ENCODE measurements around the gene ATF4.

GRCh38 chr22:39547587-39547947 is 27.2 kb downstream of the ATF4 start:
- TF ChIP-seq, protein P1, sequence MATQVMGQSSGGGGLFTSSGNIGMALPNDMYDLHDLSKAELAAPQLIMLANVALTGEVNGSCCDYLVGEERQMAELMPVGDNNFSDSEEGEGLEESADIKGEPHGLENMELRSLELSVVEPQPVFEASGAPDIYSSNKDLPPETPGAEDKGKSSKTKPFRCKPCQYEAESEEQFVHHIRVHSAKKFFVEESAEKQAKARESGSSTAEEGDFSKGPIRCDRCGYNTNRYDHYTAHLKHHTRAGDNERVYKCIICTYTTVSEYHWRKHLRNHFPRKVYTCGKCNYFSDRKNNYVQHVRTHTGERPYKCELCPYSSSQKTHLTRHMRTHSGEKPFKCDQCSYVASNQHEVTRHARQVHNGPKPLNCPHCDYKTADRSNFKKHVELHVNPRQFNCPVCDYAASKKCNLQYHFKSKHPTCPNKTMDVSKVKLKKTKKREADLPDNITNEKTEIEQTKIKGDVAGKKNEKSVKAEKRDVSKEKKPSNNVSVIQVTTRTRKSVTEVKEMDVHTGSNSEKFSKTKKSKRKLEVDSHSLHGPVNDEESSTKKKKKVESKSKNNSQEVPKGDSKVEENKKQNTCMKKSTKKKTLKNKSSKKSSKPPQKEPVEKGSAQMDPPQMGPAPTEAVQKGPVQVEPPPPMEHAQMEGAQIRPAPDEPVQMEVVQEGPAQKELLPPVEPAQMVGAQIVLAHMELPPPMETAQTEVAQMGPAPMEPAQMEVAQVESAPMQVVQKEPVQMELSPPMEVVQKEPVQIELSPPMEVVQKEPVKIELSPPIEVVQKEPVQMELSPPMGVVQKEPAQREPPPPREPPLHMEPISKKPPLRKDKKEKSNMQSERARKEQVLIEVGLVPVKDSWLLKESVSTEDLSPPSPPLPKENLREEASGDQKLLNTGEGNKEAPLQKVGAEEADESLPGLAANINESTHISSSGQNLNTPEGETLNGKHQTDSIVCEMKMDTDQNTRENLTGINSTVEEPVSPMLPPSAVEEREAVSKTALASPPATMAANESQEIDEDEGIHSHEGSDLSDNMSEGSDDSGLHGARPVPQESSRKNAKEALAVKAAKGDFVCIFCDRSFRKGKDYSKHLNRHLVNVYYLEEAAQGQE (IDR thresholded peaks at IDR 0.05; ENCODE audit: insufficient read depth in 1 of 2, low read depth in 2 of 2, low read length in 2 of 2), result no peak
- TF ChIP-seq POLR2AphosphoS5 (IDR thresholded peaks at IDR 0.05; ENCODE audit: low read depth, low read length) (no peak), TAF1 (IDR thresholded peaks at IDR 0.05; ENCODE audit: borderline replicate concordance, insufficient read depth, low read length) (no peak), SIN3A (IDR thresholded peaks at IDR 0.05; ENCODE audit: borderline replicate concordance, insufficient read depth, low read length) (no peak)
